ENCODE results near the gene SCIN.

DNA sequence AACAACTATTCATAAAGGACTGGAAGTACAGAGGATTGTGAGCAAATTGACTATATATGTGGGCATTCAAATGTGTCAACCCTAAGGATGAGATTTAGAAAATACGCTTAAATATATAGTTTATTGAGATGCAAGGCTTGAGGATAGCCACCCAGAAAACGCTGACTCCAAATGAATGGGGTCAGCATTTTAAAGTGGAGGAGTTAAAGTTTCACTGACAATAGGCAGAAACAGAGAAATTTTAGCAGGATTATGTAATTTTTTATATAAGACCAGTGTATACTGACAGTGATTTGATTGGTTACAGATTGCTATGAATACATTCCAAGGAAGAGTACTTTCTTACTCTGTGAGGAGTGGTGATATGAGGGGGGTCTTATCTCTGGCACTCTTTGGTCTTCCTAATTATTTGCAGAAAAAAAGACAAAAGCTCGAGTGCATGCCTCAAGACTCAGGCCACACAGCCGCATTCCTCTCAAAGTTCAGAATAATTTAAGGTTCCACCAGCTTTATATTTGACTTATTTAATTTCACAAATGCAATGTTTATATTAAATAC, 78.3 kb downstream of the SCIN start:
- TF ChIP-seq, protein P1, sequence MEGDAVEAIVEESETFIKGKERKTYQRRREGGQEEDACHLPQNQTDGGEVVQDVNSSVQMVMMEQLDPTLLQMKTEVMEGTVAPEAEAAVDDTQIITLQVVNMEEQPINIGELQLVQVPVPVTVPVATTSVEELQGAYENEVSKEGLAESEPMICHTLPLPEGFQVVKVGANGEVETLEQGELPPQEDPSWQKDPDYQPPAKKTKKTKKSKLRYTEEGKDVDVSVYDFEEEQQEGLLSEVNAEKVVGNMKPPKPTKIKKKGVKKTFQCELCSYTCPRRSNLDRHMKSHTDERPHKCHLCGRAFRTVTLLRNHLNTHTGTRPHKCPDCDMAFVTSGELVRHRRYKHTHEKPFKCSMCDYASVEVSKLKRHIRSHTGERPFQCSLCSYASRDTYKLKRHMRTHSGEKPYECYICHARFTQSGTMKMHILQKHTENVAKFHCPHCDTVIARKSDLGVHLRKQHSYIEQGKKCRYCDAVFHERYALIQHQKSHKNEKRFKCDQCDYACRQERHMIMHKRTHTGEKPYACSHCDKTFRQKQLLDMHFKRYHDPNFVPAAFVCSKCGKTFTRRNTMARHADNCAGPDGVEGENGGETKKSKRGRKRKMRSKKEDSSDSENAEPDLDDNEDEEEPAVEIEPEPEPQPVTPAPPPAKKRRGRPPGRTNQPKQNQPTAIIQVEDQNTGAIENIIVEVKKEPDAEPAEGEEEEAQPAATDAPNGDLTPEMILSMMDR (IDR thresholded peaks at IDR 0.05), result no peak
- TF ChIP-seq POLR2A (IDR thresholded peaks at IDR 0.05; ENCODE audit: low read depth) (no peak), POLR2AphosphoS5 (IDR thresholded peaks at IDR 0.05) (no peak)

Measured in esophagus muscularis mucosa (tissue), 3 donors.